ENCODE measurements around the gene EEIG2.

GRCh38 chr1:108556499-108556898 lies 3.4 kb upstream of the EEIG2 start:
- TF ChIP-seq TCF12 (IDR thresholded peaks at IDR 0.05) = no peak
- TF ChIP-seq FOXM1 (IDR thresholded peaks at IDR 0.05; ENCODE audit: low read depth) = no peak
- no peak for TF ChIP-seq GABPA (IDR thresholded peaks at IDR 0.05; ENCODE audit: low read depth)
- no peak for TF ChIP-seq EP300 (IDR thresholded peaks at IDR 0.05; ENCODE audit: borderline replicate concordance in 1 of 2, low read depth in 1 of 2, low read length in 1 of 2)
- no peak for TF ChIP-seq CTCF (IDR thresholded peaks at IDR 0.05)
- no peak for TF ChIP-seq USF1 (IDR thresholded peaks at IDR 0.05; ENCODE audit: borderline replicate concordance, low read depth)
- no peak for TF ChIP-seq RFX5 (IDR thresholded peaks at IDR 0.05; ENCODE audit: low read length)
- no peak for TF ChIP-seq MAX (IDR thresholded peaks at IDR 0.05; ENCODE audit: low read depth)

Measured in SK-N-SH (cell line).